OCI-M2 (cell line): ENCODE data around the gene BRF1.

Experiments used
- DNase-seq: peaks from one replicate; lab custom pipeline; 2025; ENCODE audit not compliant: unreplicated experiment; lab: John Stamatoyannopoulos, UW

The BRF1 gene

GRCh38 chr14:105161964-105162668, 138.7 kb downstream of the BRF1 start:
- DNase-seq: no peak

- DNase-seq: no peak
These were observed 139.5 kb downstream of the BRF1 start for GRCh38 chr14:105161309-105161708.

DNA sequence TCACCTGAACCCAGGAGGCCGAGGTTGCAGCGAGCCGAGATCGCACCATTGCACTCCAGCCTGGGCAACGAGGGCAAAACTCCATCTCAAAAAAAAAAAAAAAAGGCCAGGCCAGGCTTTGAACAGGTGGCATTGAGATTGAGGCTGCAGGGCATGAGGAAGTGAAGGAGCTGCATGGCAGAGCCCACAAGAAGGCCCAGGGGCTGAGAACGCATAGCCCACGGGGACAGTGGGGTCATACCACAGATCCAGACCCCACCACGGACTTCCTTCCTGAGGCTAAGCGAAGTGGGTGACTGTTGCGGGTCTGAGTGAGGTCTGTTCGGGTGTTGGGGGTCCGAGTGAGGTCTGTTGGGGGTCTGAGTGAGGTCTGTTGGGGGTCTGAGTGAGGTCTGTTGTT, 140.0 kb downstream of the BRF1 start:
- DNase-seq: no peak

DNA sequence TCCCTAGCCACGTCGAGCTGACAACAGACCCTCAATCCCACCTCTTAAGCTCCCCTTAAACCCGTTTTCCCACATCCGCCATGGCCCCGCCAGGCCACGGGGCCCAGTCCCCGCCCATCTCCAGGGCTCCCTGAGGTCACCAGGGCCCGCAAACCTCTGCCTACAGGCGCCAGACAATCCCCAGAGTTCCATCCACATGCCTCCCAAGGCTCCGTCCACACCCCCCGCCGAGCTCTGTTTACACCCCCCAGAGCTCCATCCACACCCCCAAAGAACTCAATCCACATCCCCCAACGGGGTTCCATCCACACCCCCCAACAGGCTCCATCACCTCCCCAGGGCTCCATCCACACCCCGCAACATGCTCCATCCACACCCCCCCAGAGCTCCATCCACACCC, 141.5 kb downstream of the BRF1 start:
- DNase-seq: no peak
